Measurements from ENCODE around the gene BICC1.

The BICC1 gene

DNA sequence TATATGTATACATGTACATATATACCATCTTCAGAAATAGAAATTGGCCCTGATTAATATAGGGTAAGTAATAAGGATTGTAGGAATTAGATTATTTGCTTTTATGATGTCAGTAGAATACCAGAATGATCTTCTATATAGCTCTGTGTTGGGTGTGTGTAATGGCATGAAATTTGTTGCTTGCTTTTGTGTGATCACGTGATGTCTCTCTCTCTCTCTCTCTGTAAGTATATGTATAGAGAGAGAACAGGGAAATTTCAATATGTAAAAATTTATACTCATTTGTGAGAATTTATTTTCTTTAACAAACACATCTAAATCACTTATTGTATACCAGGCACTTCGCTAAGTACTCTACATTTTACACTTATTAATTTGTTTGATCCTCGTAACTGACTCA lies 272.7 kb downstream of the BICC1 start:
- no peak for DNase-seq

DNA sequence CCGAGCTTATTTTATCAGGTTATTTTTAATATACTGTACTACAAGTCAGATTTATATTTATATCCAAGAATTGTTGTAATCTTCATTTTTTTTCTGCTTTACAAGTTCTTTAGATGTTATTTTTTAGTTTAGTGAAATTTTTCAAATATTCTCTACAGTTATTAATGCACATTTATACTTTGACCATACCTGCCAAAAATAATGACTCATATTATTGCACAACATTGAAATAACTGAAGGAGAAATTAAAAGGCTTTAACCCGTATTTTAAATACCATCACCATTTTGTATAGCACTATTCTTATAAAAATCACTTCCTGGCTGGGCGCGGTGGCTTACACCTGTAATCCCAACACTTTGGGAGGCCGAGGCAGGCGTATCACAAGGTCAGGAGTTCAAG lies 278.5 kb downstream of the BICC1 start:
- no peak for DNase-seq

DNA sequence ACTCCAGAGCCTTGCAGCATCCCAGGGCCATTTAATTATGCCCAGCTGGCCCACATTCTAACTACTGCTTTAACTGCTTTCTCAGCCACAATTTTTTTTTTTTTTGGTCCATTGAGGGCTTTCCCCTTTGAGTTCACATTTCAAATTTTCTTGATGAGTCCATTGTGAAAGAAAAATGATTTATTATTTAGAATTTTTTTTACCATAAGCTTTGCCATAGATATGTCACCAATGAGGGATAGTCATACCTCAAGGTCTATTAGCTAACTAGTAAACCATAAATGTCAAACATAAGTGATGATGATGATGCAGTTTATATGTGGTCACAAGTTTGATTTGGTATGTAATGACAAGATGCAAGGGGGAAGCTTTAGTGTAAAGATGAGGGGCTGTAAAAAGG lies 282.9 kb downstream of the BICC1 start:
- no peak for DNase-seq

DNA sequence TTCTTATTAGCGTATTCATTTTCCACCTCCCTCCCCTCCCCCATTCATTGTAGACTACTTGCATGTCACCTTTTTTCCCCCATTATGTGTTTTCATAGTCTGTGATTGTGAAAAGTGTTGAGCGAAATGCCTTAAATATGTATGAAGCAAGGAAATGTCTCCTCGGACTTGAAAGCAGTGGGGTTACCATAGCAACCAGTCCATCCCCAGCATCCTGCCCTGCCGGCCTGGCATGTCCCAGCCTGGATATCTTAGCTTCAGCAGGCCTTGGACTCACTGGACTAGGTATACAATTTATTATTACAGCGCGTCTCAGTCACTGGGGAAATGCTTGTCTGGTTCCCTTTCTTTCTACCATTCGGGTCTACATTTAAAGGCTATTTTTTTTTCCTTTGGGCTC lies 283.6 kb downstream of the BICC1 start:
- DNase-seq = no peak

DNA sequence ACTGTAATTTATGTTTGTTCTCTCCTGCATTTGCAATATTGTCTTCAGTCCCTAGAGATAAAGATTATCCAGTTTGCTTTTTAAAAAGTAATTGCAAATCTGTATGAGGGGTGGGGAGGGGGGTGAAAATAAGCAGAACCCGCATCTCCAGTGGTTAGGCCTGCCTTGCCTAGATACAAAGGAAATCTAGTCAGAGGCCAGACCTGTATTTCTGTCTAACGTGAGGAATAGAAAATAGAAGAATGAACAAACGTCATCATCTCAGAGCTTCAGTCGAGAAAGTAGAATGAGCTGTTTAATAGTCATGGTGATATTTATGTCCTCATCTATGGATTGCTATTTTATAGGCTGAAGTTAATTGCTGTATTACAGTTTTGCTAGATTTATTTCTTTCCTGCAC lies 284.2 kb downstream of the BICC1 start:
- no peak for DNase-seq

DNA sequence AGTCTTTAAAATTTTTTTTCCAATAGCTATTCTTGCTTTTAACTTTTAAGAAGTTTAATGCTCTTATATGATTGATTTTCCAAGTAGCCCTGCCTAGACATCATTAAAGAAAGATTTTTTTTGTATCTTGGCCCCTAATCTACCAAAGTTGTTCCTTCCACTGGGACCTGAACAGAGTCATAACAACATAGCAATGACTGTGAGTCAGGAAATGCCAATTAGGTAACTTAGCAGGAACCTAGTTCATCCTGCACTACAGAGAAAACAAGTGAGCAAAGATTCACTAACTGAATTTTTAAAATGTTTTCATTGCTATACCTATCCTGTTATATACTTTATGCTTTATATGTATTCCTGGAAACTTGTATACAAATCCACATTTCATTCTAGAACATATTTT lies 284.7 kb downstream of the BICC1 start:
- no peak for DNase-seq

DNA sequence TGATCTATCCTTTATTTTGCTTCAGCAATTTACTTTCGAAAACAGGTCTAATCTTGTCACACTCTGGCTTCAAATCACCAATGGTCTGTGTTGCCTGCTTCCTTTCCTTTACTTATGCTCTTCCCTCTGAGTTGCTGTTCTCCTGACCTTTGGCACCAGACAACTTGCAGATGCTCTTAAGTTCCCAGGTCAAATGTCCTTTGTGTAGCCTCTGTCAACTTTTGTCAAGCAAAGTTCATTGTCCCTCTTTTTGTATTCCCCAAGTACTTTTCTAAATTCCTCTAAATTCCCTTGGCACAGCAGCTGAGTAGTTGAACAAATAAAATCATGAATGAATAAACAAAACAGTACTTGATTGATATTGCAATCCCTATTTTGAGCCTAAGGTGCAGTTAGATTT lies 289.4 kb downstream of the BICC1 start:
- no peak for DNase-seq

DNA sequence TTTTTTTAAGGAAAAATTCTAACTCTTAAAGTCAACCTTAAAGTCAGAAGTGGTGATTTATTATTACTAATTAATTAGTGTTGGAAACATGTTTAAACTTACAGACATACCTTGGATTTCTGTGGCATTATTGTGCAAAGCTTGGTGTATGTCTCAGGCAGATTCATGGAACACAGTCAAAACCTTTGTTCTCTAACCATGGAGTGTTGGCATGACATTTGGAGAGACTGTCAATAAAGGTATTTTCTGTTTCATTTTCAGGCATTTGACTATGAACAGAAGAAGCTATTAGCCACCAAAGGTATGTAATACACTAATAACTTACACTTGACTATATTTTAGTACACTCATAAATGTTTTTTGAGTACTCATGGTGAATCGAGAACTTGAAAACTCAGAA lies 293.7 kb downstream of the BICC1 start:
- no peak for DNase-seq

DNA sequence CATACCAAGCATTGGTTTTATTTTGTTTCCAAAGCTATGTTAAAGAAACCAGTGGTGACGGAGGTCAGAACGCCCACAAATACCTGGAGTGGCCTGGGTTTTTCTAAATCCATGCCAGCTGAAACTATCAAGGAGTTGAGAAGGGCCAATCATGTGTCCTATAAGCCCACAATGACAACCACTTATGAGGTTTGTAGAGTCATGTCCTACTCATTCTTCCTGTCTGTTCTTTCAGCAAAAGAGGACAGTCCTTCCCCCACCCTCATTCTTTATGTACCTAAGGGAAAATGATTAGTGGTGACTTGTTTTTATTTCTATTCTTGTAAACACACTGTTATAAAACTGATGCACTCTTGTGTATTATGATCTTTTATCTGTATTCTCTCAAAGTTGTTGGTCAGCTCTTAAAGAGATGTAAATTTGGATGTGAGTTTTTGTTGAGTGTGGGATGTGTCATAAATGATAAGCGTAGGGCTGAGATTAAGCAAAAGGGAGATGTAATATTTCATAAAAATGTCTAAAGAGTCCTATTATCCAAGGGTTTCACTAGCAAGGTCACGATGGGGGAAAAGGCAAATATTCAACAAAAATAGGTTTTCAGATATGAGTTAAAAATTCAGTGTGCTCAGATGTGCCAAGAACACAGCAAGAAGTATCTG lies 294.4 kb downstream of the BICC1 start:
- DNase-seq = no peak

DNA sequence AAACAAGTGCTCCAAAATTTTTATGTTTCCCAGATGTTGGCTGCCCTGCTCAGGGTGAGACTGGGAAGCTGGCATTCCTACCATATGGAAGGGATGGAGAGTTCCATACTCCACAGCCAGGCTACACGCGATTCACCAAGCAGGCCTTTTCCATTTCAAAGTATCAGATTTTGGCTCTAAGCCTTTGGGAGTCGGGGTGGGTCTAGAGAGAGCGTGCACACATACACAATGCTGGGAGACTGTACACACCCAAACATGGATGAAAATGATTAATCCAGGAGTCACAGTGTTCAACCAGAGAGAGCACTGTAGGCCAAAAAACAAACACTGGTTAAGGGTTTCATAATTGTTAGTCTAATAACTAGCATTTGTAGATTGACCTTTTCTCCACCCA lies 295.0 kb downstream of the BICC1 start:
- DNase-seq = no peak

DNA sequence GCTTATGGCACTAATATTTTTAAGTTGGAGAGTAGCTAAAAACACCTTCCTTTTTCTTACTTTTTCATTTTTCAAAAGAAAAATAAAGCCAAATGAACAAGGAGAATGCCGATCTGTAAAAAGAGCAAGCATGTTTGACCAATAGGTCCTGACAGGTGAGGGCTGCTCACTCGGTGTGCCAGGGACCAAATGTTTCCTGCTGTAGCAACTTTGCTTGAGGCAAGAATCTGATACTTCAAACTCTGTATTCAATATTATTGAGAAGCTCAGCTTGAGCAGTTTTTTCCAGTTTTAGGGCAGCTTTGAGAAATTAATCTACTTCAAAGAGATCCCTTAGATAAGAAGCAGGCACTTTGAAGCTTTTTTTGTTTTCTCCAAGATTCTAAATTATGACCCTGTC lies 298.1 kb downstream of the BICC1 start:
- DNase-seq = no peak

DNA sequence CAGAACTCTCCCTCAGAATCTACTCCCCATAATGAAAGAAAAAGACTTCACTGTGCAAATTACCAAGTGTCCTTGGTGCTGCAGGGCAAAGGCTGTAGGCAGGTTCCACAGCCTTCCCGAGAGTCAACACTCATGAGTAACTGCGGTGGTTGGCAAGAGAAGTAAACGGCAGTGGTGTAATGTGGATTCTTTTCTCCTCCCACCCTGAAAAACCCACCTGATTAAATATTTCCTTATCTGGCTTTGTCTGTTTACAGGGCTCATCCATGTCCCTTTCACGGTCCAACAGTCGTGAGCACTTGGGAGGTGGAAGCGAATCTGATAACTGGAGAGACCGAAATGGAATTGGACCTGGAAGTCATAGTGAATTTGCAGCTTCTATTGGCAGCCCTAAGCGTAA lies 300.9 kb downstream of the BICC1 start:
- no peak for DNase-seq

DNA sequence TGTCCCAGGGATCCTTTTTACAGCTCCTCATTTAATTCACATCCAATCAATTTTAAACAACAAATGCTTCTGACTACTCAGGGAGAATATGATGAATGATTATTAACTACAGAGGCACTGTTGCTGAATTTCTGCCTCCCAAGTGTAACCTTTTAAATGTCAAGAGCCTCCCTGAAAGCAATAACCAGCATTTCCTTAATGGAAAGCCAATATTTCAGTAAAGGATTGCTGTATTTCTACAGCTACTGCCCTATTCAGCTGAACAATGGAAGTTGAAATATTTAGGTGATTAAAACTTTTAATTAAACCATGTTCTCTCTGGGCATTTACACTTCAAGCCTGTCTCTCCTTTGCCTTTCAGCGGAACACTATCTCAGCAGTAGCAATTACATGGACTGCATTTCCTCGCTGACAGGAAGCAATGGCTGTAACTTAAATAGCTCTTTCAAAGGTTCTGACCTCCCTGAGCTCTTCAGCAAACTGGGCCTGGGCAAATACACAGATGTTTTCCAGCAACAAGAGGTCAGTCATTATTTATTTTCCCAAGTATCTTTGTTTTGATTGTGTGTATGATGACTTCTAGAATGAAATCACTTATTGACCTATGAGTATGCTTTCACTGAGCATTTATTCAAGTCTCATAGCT lies 304.7 kb downstream of the BICC1 start:
- DNase-seq = no peak

DNA sequence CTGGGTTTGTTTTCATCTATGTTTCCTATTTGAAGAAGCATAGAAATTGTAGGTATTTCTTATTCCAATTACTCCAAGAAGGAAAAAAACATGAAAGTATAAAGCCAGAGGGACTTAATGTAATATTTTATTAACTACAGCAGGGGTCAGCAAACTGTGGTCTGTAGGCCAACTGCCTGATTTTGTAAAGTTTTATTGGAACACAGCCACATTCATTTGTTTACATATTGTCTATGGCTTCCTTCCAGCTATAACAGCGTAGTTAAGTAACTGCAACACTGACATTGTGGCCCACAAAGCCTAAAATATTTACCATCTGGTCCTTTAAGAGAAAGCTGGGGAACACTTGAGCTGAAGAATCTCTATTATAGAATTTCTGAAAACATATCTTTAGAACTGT lies 306.2 kb downstream of the BICC1 start:
- DNase-seq = peak in 1 of 2 experiments; percentile 56

DNA sequence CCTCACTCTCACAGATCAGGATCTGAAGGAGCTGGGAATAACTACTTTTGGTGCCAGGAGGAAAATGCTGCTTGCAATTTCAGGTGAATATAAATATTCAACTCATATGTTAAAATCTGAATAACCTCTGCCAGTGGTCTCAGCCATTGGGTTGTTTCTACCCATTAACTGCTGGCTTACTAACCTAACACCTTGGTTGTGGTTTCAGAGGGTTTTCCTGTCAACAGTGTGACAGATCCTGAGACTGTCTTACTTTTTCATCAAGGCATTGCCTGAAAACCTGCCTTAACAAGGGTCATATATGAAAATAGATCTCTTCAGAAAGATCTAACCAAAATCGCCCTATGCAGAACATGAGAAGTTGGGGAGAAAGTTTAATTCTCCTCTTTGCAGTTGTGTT lies 307.7 kb downstream of the BICC1 start:
- DNase-seq = no peak

DNA sequence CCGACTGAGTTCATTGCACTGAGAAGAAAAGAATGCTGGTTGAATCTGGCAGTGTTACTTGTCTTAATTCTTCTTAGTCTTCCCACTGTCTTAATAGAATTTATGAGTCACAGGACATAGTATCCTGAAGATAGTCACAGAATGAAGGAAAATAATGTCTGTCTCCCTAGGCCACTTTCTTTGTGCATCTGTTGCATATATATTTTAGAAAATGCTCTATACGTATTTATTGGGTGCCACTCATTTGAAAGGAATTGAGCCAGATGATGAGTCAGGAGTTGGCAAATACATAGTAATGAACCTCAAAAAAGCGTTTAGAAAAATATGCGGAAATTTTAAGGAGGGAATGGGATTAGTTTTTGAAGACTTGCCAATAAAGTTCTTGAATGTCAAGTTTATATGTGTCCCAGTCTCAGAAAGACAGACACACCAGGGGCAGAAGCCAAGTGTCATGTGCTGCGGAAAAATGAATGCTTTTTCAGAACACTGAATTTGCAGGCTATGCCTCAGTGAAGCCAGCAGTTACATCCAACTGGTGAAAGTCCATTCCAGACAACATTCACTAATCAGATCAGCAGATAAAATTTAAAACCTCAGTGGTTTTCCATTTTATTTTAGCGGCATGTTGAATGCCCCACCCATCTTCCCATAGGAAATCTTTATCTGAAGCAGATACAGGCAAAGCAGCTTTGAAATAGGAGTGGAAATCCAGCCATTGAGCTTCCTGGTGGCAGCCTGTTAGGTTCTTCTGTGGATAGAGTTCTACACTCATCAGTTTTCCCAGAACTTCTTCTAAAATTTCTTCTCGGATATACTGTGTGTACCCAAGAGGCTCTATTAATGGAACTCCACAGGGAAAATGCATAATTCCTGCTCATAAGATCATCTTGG lies 308.4 kb downstream of the BICC1 start:
- DNase-seq = no peak

DNA sequence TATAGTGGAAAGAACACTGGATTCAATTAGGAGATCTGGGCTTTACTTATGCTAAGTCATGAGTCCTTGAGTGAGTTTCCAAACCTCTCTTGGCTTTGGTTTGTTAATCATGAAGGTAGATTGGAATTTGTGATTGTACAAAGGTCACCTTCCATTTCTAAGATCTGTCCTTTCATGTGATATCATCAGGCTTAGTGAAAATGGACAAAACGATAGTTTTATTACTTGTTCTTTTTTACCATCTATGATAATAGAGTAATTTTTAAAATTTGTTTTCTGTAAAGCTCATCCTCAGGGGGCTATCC lies 309.0 kb downstream of the BICC1 start:
- DNase-seq = no peak

DNA sequence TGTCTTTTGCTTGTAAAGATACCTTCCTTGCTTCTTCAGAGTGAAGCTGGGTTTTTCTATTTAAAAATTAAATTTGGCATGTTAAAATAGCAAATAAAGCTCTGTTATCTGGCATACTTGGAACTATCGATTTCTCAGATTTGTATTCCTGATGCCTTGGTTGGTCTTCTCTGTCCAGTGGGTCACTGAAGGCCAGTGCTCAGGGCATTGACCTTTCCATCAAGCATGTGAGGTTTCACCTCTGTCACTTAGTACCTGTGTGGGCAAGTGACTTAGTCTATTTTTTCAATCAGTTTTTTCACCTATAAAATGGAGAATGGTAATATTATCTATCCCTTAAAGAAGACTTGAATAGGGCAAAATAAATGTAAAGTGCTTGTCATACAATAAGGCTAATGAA lies 311.3 kb downstream of the BICC1 start:
- DNase-seq = no peak

DNA sequence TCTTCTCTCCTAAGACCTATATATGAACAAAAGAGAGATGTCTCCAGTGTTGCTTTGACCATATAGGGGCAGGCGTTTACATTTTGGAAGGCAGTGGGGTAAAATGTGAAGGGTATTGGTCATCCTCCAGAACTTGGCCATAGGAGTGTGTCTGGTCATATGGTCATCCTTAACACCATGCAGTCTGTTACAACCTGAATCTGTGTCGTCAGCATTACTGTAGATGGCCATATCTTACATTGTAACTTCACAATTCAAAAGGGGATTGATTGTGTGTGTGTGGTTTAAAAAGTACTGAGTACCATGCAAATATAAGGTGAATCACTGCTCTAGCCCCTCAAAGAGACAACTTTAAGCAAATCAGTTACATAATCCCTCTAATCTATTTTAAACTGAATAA lies 311.7 kb downstream of the BICC1 start:
- DNase-seq = no peak

DNA sequence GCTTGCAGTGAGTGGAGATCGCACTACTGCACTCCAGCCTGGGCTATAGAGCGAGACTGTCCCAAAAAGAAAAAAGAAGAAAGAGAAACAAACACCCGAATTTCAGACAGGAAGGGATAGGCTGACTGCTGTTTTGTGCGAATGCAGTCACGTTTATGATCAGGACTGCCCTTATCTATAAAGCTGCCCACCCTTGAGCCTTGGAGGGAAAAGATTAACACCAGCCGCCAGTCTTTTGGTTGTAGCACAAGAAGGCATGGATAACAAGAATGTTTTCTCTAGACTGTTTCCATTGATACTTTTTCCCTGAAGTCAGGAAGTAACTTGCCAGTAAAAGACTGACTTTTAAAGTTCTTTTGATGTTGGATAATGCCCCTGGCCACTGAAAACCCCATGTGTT lies 314.0 kb downstream of the BICC1 start:
- DNase-seq = no peak

DNA sequence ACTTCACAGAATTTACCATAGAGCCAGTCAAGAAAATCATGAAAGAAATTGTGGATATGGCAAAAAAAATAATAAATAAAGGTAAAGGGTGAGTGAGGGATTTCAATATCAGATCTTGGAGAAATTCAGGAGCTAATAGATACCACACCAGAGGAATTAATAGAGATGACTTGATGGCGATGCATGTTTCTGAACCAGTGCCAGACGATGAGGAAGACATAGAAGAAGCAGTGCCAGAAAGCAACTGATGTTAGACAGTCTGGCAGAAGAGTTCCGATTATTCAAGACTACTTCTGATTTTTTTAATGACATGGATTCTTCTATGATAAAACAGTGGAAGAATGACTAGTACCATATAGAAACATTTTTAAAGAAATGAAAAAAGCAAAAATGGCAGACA lies 314.7 kb downstream of the BICC1 start:
- no peak for DNase-seq

DNA sequence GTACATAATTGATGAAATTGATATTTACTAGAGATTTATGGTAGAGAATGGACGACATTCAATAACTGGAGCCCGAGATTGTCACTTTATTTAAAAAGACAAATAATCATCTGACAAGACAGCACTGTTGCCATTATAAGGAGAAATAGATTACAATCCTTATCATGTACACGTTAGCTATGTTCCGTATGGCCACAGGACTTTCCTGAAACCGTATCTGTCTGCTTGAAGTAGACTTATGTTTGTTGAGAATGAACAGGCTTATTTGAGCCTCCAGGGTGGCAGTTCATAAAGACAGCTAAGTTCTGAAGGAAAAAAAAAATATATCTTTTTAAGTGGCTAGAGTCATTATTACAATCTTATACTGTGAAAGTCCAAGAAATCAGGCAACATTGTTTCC lies 317.2 kb downstream of the BICC1 start:
- no peak for DNase-seq

DNA sequence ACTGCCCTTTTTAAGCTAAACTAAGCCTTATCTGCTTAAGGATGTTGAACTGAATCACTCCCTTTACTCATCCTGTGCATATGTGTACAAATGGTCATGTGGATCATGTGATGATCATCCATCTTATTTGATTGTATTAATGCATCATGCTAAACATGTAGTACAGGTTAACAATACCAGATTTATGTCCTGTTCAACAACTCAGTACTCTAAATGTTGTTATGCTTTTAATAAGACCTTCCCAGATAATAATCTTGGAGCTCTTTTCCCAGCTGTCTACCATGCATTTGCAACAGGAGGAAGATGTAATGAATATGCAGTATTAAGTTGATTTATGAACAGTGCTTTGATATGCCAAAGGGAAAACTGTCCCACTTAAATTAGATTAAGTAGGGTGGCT lies 318.0 kb downstream of the BICC1 start:
- DNase-seq = peak in 1 of 2 experiments; percentile 13

DNA sequence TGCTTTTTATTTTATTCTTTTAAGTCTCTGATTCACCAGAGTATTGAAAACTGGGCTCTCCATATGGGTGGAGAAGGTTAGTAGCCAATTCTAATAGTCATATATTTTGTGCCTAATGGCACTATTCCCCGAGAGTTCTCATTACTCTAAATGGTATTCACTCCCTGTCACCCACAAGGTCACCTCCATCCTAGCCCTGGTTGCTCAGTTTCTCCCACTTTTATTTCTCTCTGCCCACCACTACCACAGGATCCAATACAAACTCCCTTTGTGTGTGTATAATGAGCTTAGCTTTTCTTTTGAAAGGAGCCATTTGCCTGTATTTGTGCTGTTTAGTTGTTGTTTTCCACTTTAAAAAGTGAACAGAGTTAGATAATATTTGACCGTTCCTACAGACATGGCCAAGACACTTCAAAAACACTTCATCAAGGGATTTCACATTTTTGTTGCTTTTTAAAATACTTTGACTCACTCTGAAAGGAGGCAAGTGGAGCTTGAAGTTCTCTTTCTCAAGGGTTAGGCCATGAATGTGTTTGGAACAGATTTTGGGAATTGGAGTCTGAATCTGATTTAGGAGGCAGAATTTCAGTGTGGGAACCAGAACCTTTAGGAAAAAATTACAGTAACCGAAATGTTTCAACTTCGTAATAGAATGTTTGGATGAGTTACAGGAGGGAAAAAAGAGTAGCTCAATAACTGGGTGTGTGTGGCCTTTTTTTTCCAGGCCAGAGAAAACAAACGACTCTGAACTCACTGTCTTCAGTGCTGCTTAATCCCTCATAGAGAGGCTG lies 321.3 kb downstream of the BICC1 start:
- DNase-seq = no peak
